NCI-H82 treated with DMSO at 0.1 percent for 48 hours (cell line): ENCODE measurements around the gene HECTD2.
"Not testable (repeated sequence)": the region's sequence is repeated elsewhere in the genome, so short reads cannot be mapped to it uniquely, and the experiment has no call there.

Experiments used
- DNase-seq: peaks from one replicate; lab custom pipeline; 2025; ENCODE audit not compliant: unreplicated experiment; lab: John Stamatoyannopoulos, UW

HECTD2 gene, protein sequence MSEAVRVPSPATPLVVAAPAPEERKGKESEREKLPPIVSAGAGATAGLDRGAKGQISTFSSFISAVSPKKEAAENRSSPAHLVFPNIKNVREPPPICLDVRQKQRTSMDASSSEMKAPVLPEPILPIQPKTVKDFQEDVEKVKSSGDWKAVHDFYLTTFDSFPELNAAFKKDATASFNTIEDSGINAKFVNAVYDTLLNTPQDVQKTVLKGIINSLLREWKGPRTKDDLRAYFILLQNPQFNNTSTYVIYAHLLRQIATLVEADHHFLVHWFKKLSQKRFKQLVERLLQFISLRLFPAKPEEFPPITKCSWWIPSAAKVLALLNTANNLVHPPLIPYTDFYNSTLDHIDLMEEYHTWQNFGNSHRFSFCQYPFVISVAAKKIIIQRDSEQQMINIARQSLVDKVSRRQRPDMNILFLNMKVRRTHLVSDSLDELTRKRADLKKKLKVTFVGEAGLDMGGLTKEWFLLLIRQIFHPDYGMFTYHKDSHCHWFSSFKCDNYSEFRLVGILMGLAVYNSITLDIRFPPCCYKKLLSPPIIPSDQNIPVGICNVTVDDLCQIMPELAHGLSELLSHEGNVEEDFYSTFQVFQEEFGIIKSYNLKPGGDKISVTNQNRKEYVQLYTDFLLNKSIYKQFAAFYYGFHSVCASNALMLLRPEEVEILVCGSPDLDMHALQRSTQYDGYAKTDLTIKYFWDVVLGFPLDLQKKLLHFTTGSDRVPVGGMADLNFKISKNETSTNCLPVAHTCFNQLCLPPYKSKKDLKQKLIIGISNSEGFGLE

GRCh38 chr10:91409869-91410637, at the start of gene HECTD2:
Gene HECTD2 (plus strand): TSS chr10:91410344. CDS start chr10:91410439, 95 bp downstream.
- no peak for DNase-seq

- DNase-seq = no peak
These were observed 49.7 kb upstream of the HECTD2 start for GRCh38 chr10:91360461-91360860.

DNA sequence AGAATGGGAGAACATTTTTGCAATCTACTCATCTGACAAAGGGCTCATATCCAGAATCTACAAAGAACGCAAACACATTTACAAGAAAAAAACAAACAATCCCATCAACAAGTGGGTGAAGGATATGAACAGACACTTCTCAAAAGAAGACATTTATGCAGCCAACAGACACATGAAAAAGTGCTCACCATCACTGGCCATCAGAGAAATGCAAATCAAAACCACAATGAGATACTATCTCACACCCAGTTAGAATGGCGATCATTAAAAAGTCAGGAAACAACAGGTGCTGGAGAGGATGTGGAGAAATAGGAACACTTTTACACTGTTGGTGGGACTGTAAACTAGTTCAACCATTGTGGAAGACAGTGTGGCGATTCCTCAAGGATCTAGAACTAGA, 44.6 kb upstream of the HECTD2 start:
- DNase-seq = not testable (repeated sequence)

- DNase-seq = no peak
These were observed 43.4 kb upstream of the HECTD2 start for GRCh38 chr10:91366704-91367103.

DNA sequence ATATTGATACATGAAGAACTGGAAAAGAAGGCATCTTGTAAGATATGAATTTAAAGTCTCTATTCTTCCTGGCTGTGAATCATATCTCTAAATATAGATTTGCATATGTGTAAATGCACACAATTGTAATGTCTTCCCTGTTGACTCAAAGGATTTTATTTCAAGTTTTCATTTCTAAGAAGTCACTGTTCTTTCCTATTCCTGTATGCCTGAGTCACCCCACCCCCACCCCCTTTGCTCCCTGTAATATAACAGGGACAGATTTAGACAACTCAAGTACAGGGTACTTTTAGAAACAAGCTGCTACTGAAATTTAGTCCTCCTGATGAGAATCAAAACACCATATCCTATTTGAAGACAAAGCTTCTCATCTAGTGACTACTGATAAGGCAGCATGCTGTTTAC, 43.0 kb upstream of the HECTD2 start:
- no peak for DNase-seq

DNA sequence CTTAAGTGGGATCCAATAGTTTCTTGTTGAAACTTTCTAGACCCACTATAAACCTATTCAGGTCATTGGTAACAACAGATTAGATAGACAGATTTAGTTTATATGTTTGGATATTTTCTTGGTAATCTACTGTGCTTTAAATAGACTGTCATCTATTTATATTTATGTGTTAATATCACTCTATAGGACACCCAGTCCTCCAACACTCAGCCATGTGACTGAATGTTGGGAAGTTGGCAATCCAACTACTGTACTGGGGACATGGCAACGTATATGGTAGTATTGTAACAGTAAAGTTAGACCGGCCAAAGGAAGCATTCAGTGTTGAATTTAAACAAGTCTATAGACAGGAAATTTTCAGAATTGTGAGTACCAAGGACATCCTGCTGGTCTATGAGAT, 42.6 kb upstream of the HECTD2 start:
- DNase-seq = no peak

GRCh38 chr10:91369978-91370589, 40.1 kb upstream of the HECTD2 start:
- DNase-seq = not testable (repeated sequence)

DNA sequence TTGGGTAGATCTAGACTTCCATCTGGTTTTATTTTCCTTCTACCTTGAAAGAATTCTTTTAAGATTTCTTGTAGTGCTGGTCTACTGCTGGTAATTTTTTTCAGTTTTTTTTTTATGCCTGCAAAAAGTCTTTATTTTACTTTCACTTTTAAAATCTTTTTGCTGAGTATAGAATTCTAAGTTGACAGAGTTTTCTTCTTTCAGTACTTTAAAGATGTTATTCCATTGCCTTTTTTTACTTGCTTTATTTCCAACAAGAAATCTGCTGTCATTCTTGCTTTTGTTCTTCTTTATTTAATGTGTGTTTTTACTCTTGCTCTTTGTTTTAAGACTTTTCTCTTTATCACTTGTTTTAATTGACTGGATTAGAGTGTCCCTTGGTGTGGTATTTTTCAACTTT, 36.1 kb upstream of the HECTD2 start:
- no peak for DNase-seq

DNA sequence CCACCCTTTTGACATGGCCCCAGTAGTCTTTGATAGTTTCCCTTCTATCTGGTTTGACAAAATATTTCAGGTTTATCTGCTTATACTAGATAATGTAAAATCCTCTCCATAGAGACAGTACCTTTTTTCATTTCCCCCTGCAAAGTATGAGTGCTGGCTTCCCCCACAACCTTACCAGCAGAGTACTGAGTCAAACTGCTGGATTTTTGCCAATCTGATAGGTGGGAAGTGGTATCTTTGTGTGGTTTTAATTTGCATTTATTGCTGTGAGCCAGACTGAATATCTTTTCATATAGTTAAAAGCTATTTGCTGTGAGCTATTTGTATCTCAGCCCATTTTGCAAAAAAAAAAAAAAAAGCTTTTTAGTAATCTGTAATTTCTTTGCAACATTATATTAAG, 32.1 kb upstream of the HECTD2 start:
- no peak for DNase-seq

- DNase-seq = no peak
These were observed 29.3 kb upstream of the HECTD2 start for GRCh38 chr10:91380873-91381256.

- no peak for DNase-seq
These were observed 28.8 kb upstream of the HECTD2 start for GRCh38 chr10:91381257-91381891.

DNA sequence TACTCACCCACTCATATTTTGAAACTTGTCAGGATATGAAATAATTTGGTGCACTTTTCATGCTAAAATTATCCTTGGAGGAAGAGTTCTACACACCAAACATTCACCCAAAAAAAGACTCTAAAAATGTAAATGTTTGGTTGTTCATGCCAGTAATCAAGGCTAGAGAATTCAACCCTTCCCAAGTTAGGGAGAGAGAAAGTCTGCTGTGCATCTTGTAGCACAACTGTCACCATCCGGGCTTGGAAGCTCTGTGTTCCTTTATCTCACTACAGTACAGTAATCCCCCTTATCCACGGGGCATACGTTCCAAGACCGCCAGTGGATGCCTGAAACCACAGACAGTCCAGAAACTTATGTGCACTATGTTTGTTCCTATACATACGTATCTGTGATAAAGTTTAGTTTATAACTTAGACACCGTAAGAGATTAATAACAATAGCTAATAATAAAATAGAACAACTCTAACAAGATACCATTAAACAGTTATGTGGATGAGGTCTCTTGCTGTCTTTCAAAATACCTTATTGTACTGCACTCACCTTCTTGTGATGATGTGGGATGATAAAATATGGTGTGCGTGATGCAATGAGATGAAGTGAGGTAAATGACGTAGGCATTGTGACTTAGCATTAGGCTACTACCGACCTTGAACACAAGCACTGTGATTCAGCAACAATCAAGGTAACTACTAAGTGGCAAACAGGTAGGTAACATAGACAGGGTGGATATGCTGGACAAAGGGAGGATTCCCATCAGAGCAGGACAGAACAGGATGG, 24.6 kb upstream of the HECTD2 start:
- DNase-seq = no peak

GRCh38 chr10:91389636-91390512, 20.3 kb upstream of the HECTD2 start:
- DNase-seq = peak; percentile 26

- DNase-seq = not testable (repeated sequence)
These were observed 19.7 kb upstream of the HECTD2 start for GRCh38 chr10:91390513-91390825.

GRCh38 chr10:91391920-91392319, 18.2 kb upstream of the HECTD2 start:
- no peak for DNase-seq

DNA sequence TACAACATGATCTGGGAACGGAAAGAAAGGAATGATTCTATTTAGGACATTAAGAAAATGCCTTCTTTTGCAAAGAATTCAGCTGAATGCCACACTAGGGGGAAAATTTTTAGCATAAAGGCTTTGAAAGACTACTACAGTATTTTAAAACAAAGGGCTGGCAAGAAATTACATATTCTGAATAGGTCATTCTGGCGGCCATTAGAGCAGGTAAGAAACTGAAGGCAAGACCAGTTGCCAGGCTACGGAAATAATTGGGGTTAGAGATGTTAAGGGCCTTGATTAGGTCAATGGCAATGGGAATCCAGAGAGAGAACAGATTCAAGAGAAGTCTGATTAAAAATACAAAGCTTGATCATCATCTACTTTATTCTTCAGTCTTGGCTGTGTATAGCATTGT, 3.8 kb upstream of the HECTD2 start:
- no peak for DNase-seq

DNA sequence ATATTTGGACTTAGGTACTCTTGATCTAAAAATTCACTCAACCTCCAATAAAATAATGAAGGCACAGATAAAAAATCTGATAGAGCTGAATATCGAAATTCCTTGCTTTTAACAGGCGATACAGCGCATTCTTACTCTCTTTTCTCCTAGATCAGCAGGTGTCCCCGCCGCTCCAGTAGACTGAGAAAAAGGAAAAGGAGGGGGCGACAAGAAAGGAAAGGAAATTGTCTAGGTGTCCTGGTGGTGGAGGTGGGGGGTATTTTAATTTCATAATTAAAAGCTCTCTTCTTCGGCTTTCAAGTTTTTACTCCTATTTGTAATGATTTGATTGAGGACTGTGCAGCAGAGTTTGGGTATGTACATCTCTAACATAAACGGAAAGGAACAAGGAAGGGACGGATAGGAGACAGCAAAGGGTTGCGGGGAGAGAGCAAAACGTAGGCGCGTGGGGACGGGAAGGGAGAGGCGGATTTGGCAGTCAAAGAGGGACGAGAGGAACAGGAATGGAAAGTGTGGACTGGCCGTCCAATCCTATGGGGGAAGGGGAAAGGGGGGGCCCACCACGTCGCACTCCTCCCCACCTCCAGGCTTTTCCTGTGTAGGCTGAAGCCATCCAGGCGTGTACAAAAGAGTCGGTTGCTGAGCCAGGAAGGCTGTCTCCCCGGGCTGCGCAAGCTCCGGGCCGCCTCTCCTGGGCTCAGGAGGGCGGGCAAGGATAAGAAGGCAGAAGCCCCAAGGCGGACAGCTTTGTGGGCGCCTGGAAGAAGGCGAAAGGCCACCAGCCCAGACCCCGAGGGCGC, 875 bp upstream of the HECTD2 start:
- peak; percentile 74 for DNase-seq

DNA sequence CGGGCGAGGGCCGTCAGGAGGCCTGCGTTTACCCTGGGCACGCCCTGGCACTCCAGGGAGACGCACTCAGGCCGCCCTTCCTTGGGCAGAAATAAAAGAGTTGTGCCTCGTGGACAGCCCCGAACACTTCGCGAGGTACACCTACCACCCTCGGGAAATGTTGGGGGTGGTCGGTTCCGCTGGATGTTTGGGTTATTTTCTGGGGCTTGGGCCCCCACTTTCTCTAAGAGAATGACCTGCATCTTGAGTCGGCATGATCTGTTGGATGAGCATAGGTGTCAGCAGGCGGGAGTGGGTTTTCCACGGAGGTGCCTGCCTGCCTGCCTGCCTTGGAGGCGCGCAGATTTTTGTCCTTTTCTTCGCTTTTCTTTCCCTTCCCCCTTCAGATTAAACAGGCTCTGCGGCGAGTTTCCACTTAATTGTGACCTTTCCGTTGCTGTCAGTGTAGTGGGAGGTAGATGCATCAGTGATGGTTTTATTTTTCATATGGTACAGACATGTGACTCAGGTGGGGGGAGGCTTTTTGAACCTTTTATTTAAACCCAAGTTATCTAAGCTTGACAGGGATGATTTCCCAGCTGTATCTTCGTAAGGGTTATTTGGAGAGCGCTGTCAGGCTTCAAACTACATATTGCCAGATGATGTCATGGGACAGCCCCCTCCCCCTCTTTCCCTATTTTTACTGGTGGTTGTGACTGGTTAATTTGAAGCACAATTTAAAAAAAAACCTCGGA, 661 bp downstream of the HECTD2 start:
- no peak for DNase-seq
